KMS-11 (cell line): Measurements from ENCODE around the gene C1orf146.

Source experiments
- H2AFZ ChIP-seq: fragments of 200-600 bp; sonication (generic); 2 replicates; pipeline ENCODE4 v1.6.1; 2016; ENCODE audit warnings: antibody characterized with exemption, mixed run types, low read depth
- H3K27ac ChIP-seq: fragments of 200-600 bp; sonication (generic); 2 replicates; pipeline ENCODE4 v1.6.1; 2016; ENCODE audit warnings: mild to moderate bottlenecking, mixed run types
- H3K27me3 ChIP-seq: fragments of 200-600 bp; sonication (generic); 2 replicates; pipeline ENCODE4 v1.6.1; 2017; ENCODE audit warnings: mild to moderate bottlenecking, low read depth, mixed run types, moderate library complexity; ENCODE audit not compliant: insufficient read depth
- H3K36me3 ChIP-seq: fragments of 200-600 bp; sonication (generic); 2 replicates; pipeline ENCODE4 v1.6.1; 2017; ENCODE audit warnings: mild to moderate bottlenecking, mixed run types; ENCODE audit not compliant: insufficient read depth
- H3K4me1 ChIP-seq: fragments of 200-600 bp; sonication (generic); 2 replicates; pipeline ENCODE4 v1.6.1; 2016; ENCODE audit warnings: mild to moderate bottlenecking, low read depth, mixed run types; ENCODE audit not compliant: poor library complexity, severe bottlenecking
- H3K4me2 ChIP-seq: fragments of 200-600 bp; sonication (generic); 2 replicates; pipeline ENCODE4 v1.7.0; 2016; ENCODE audit warnings: mild to moderate bottlenecking, mixed run types
- H3K4me3 ChIP-seq: fragments of 200-600 bp; sonication (generic); IDR thresholded peaks from 2 replicates; pipeline ENCODE4 v1.6.1; 2017; ENCODE audit warnings: low read depth, low read length, mixed read lengths; ENCODE audit not compliant: insufficient read depth
- H3K79me2 ChIP-seq: fragments of 200-600 bp; sonication (generic); 2 replicates; pipeline ENCODE4 v1.6.1; 2016; ENCODE audit warnings: low read depth, mixed run types; ENCODE audit not compliant: insufficient read depth
- H3K9ac ChIP-seq: fragments of 200-600 bp; sonication (generic); 2 replicates; pipeline ENCODE4 v1.6.1; 2016; ENCODE audit warnings: mild to moderate bottlenecking, mixed run types
- H4K20me1 ChIP-seq: fragments of 200-600 bp; sonication (generic); 2 replicates; pipeline ENCODE4 v1.6.1; 2016; ENCODE audit warnings: mild to moderate bottlenecking, mixed run types; ENCODE audit not compliant: insufficient read depth
- CTCF ChIP-seq: fragments of 200-600 bp; sonication (generic); conservative IDR thresholded peaks from 2 replicates; pipeline ENCODE4 v1.6.1; 2017; ENCODE audit warnings: low read depth, mild to moderate bottlenecking, antibody characterized with exemption, low read length, moderate library complexity, mixed read lengths

The C1orf146 gene

GRCh38 chr1:92194511-92194910, 23.2 kb upstream of the C1orf146 start:
- Histone ChIP-seq H3K27me3 (no peaks in the 10 kb centered on the region), H3K4me1 (no peaks in the 10 kb centered on the region), H3K4me3 (no peak overlapping the region), H3K4me2 (no peak overlapping the region), H3K36me3 (no peaks in the 10 kb centered on the region), H3K9ac (no peak overlapping the region), H3K79me2 (no peaks in the 10 kb centered on the region), H2AFZ (no peak overlapping the region), H3K27ac (no peak overlapping the region), H4K20me1 (no peaks in the 10 kb centered on the region)
- no peak for TF ChIP-seq CTCF

- no peaks in the 10 kb centered on the region for H3K36me3 ChIP-seq
- no peak overlapping the region for H3K9ac ChIP-seq
- H3K27me3 ChIP-seq: no peaks in the 10 kb centered on the region
- H3K27ac ChIP-seq: no peak overlapping the region
- no peak overlapping the region for H2AFZ ChIP-seq
- H3K4me2 ChIP-seq: no peak overlapping the region
- no peaks in the 10 kb centered on the region for H3K79me2 ChIP-seq
- no peak overlapping the region for H3K4me3 ChIP-seq
- no peaks in the 10 kb centered on the region for H4K20me1 ChIP-seq
- no peak for TF ChIP-seq CTCF
- no peaks in the 10 kb centered on the region for H3K4me1 ChIP-seq
Observed at GRCh38 chr1:92201973-92202372, 15.7 kb upstream of the C1orf146 start.

- Histone ChIP-seq H3K9ac (no peak overlapping the region), H3K4me1 (no peaks in the 10 kb centered on the region), H3K27ac (no peak overlapping the region), H3K36me3 (no peaks in the 10 kb centered on the region), H3K27me3 (no peaks in the 10 kb centered on the region), H4K20me1 (no peaks in the 10 kb centered on the region), H3K4me2 (no peak overlapping the region), H3K79me2 (no peaks in the 10 kb centered on the region), H3K4me3 (no peak overlapping the region), H2AFZ (no peak overlapping the region)
- no peak for TF ChIP-seq CTCF
Observed at GRCh38 chr1:92203105-92203504, 14.6 kb upstream of the C1orf146 start.

- H3K4me1 ChIP-seq: no peaks in the 10 kb centered on the region
- H3K4me2 ChIP-seq: no peak overlapping the region
- H3K9ac ChIP-seq: no peak overlapping the region
- no peaks in the 10 kb centered on the region for H3K27me3 ChIP-seq
- no peak overlapping the region for H2AFZ ChIP-seq
- H3K79me2 ChIP-seq: no peaks in the 10 kb centered on the region
- no peaks in the 10 kb centered on the region for H3K36me3 ChIP-seq
- H3K27ac ChIP-seq: no peak overlapping the region
- H3K4me3 ChIP-seq: no peak overlapping the region
- H4K20me1 ChIP-seq: no peaks in the 10 kb centered on the region
- no peak for TF ChIP-seq CTCF
Observed at GRCh38 chr1:92210701-92211100, 7.0 kb upstream of the C1orf146 start.

GRCh38 chr1:92211166-92211565, 6.5 kb upstream of the C1orf146 start:
- no peak overlapping the region for H2AFZ ChIP-seq

More at GRCh38 chr1:92211166-92211565, 6.5 kb upstream of the C1orf146 start:
- Histone ChIP-seq H3K79me2 (no peaks in the 10 kb centered on the region), H3K4me3 (no peak overlapping the region), H3K27me3 (no peaks in the 10 kb centered on the region), H3K27ac (no peak overlapping the region), H3K9ac (no peak overlapping the region), H4K20me1 (no peaks in the 10 kb centered on the region), H3K4me2 (no peak overlapping the region), H3K36me3 (no peaks in the 10 kb centered on the region), H3K4me1 (no peaks in the 10 kb centered on the region)
- no peak for TF ChIP-seq CTCF
